HFF-Myc (cell line): Measurements from ENCODE around the gene TAF11L4.
"Not testable (repeated sequence)": the region's sequence is repeated elsewhere in the genome, so short reads cannot be mapped to it uniquely, and the experiment has no call there.

Source experiments
- DNase-seq: peaks from one replicate; pipeline ENCODE4 v3.0.0-alpha.2; 2011; ENCODE audit warnings: low read depth; ENCODE audit errors: extremely low read depth
- H3K4me3 ChIP-seq: replicated peaks from 2 replicates; pipeline ENCODE4 v1.5.1; 2011; ENCODE audit warnings: low read depth, mild to moderate bottlenecking, control low read depth, low read length
- CTCF ChIP-seq: IDR thresholded peaks from 2 replicates; pipeline ENCODE4 v1.5.1; 2012; ENCODE audit warnings: mild to moderate bottlenecking, low read depth, low read length, control low read depth; ENCODE audit errors: missing control alignments

Gene TAF11L4

GRCh38 chr5:17492770-17493169, 28.8 kb upstream of the TAF11L4 start:
- no peak overlapping the region for H3K4me3 ChIP-seq
- no peak for TF ChIP-seq CTCF
- no peak for DNase-seq

GRCh38 chr5:17497446-17497845, 24.2 kb upstream of the TAF11L4 start:
- TF ChIP-seq CTCF: no peak
- H3K4me3 ChIP-seq: no peak overlapping the region
- no peak for DNase-seq

DNA sequence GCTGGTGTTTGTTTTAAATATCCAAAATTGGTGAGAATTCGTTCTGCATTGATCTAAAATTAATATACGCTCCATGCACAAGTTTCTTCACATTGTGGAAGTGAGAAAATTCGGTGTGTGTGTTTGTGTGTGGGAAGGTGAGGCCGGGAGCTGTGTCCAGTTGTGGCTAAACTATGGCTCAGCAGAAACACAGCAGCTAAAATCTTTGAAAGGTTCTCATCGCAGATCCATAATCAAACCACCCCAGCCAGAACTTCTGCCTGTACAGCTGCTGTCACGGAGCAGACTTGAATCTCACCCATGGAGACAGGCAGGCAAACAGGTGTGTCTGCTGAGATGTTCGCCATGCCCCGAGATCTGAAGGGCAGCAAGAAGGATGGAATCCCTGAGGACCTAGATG, 23.7 kb upstream of the TAF11L4 start, which contains the start of gene TAF11L2:
Gene TAF11L2 (plus strand): TSS at position 301 of the 400 bp plus-strand sequence.
- H3K4me3 ChIP-seq, DNase-seq: not testable (repeated sequence)

- TF ChIP-seq CTCF: no peak
- no peak overlapping the region for H3K4me3 ChIP-seq
- DNase-seq: no peak
Measured at GRCh38 chr5:17511775-17512325, 9.8 kb upstream of the TAF11L4 start.

DNA sequence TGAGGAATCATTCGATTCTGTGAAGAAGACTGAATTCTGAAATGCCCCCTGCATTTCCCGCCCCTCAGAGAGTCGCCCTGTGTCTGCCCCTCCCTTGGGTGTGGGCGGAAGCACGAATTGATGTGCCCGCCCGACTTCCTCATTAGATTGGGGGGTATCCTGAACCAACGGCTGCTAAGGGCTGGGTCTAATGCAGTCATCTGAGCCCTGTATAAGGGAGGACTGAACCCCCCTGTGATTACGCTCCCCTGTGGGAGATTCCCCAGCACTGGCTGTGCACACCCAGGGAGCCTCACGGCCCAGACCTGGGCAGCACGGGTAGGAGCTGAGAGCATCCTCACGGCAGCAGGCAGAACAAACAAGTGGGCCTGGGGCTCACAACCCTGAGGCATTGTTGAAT, 4.1 kb upstream of the TAF11L4 start:
- DNase-seq: not testable (repeated sequence)

DNA sequence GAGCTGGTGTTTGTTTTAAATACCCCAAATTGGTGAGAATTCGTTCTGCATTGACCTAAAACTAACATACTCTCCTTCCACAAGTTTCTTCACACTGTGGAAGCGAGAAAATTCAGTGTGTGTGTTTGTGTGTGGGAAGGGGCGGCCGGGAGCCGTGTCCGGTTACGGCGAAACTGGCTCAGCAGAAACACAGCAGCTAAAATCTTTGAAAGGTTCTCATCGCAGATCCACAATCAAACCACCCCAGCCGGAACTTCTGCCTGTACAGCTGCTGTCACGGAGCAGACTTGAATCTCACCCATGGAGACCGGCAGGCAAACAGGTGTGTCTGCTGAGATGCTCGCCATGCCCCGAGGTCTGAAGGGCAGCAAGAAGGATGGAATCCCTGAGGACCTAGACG, 3.5 kb upstream of the TAF11L4 start, which contains the start of gene TAF11L3:
Gene TAF11L3 (plus strand): TSS at position 301 of the 400 bp plus-strand sequence.
- DNase-seq: not testable (repeated sequence)

More for the DNA sequence above, 4.1 kb upstream of the TAF11L4 start:
- not testable (repeated sequence) for H3K4me3 ChIP-seq

GRCh38 chr5:17519508-17519907, 2.1 kb upstream of the TAF11L4 start:
- not testable (repeated sequence) for DNase-seq, H3K4me3 ChIP-seq

More for the DNA sequence above, 3.5 kb upstream of the TAF11L4 start, which contains the start of gene TAF11L3:
- H3K4me3 ChIP-seq: not testable (repeated sequence)

DNA sequence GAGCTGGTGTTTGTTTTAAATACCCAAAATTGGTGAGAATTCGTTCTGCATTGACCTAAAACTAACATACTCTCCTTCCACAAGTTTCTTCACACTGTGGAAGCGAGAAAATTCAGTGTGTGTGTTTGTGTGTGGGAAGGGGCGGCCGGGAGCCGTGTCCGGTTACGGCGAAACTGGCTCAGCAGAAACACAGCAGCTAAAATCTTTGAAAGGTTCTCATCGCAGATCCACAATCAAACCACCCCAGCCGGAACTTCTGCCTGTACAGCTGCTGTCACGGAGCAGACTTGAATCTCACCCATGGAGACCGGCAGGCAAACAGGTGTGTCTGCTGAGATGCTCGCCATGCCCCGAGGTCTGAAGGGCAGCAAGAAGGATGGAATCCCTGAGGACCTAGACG, 3.3 kb downstream of the TAF11L4 start, which contains the start of gene TAF11L5:
Gene TAF11L5 (plus strand): TSS at position 301 of the 400 bp plus-strand sequence.
- DNase-seq, H3K4me3 ChIP-seq: not testable (repeated sequence)

GRCh38 chr5:17526504-17526903, 4.9 kb downstream of the TAF11L4 start:
- H3K4me3 ChIP-seq, DNase-seq: not testable (repeated sequence)

DNA sequence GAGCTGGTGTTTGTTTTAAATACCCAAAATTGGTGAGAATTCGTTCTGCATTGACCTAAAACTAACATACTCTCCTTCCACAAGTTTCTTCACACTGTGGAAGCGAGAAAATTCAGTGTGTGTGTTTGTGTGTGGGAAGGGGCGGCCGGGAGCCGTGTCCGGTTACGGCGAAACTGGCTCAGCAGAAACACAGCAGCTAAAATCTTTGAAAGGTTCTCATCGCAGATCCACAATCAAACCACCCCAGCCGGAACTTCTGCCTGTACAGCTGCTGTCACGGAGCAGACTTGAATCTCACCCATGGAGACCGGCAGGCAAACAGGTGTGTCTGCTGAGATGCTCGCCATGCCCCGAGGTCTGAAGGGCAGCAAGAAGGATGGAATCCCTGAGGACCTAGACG, 6.8 kb downstream of the TAF11L4 start, which contains the start of gene TAF11L6:
Gene TAF11L6 (plus strand): TSS at position 301 of the 400 bp plus-strand sequence.
- not testable (repeated sequence) for DNase-seq, H3K4me3 ChIP-seq
